Right hindlimb (tissue), 1 donor: Measurements from ENCODE around the gene MAGI2.

Source experiments
- DNase-seq: peaks from one replicate; pipeline ENCODE4 v3.0.0-alpha.2; 2018

The MAGI2 gene

DNA sequence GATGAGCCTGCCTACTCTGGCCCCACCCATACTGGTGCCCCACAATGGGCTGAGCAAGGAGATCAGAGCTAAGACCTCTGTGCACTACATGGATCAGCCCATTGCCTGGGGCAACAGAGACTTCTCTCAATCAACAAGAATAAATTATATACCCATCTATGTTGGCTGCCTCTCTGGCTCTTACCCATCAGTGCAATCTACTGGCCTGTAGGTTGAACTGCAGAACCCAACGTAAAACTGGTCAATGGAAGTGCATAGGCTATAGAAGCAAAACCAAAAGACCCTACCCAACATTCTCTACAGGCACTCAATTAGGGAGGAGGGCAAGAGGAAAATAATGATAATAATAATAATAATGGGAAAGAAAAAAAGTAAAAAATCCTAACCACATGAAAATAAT, 574.3 kb downstream of the MAGI2 start:
- DNase-seq: no peak

GRCh38 chr7:78873117-78873516, 580.4 kb downstream of the MAGI2 start:
- DNase-seq: no peak

DNA sequence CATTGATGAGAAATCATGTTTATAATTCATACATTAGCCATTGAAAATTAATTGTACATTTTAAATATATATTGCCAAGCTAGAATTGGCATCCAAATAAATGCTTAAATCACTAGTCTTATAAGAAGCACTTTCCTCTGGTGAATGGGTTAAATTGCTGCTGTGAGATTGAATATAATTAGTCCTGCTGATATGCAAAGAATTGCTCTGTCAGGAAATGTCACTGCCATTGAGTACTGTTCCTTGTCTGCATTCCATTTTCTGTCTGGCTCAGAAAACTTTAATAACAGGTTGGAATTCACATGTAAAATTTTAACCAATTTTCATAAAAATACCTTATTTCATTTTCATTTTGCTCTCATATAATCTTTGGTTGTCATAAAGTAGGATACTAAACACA, 589.1 kb downstream of the MAGI2 start:
- DNase-seq: no peak

GRCh38 chr7:78863281-78863680, 590.2 kb downstream of the MAGI2 start:
- DNase-seq: no peak

DNA sequence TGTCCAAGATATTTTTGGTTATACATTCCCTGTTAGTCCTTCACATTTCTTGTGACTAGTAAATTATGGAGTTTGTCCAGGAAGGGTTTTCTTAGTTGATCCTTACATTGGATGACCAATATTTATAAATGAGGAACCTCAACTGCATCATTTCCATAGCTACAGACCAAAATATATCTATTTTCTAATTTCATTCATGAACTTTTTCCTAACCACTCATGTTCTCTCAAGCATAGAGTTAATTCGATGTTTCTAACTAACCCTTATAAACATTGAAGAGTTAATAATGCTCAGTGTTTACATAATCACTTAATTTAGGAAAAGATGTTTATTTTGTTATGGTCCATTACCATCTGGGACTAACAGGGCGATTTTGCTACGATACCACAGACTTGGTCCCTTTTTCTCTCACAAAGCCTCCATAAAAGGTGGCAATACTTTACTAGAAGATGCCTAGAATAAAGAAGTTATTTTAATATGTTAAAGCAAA, 591.0 kb downstream of the MAGI2 start:
- no peak for DNase-seq

DNA sequence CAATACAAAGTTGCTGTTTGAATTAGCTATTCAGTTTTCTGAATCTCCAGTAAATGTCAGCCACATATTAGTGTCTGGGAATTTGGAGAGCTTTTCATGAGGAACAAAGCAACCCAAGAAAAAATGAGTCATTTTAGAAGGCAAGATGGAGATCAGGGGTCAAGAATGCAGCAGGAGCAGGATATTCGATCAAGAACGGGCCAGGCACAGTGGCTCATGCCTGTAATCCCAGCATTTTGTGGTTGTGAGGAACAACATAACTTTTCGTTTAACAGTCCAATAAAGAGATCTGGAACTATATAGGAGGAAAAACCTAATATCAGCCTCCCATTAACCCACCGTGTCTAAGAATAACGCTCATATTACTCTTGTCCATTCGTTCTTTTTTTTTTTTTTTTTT, 600.5 kb downstream of the MAGI2 start:
- no peak for DNase-seq

DNA sequence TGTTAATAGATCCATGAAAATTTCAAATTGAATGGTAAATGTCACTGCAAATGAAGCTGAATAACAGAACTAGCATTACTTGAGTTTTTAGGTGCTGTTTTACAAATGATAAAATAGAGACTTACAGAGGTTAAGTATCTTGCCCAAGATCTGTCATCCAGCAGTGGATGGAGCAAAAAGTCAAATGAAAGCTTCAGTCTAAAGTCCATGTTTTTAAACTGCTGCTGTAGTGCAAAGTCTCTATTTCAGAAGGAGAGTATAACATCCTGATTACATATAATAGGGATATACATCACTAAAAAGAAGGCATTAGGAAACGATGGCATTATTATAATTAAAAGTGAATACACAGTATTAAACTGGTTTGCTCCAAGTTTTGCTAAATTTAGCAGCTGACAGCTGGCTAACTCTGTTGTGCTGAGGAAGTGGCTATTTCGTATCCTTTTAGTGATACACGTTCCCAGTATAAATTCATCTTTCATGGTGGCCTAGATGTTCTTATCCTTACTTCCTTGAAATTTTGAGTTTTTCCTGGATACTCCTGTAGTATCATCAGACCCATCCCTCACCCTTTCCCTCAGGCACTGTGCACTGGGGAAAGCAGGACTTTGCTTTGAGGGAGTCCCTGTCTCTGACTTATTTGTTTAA, 603.2 kb downstream of the MAGI2 start:
- DNase-seq: no peak

DNA sequence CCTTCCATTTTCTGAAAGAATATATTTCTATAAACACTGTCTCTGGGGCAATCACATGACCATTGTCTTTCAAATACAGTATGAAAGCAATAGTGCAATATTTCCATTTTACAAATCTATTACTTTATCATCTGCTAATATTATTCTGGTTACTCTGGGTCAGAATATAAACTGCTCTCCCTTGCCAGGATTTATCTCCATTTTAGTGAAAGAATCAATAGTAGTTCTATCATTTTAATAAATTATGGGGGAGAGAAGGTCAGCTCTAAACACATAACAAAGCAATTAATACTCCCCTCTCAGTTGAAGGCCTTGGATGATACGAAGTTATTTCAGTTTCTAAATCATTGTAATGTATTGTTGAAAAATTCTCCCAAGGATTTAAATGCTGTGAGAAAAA, 608.3 kb downstream of the MAGI2 start:
- no peak for DNase-seq

- no peak for DNase-seq
These were observed 611.4 kb downstream of the MAGI2 start for GRCh38 chr7:78842068-78842467.

DNA sequence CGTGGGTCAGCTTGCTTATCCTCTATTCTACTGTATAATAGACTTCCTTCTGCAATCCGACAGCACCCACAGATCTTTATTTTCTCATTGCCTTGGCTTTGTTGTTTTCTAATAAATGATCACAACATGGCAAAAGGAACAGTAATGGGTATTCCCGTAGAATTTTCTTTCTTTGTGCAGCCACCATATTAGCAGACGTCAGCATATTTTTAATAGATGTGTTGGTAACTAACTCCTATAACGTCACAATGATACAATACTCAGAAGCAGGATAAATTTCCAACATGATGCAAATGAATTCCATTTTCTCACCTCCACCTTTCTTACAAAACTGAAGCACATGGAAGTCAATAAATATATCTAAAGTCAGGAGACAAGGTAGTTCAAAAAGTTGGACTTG, 617.6 kb downstream of the MAGI2 start:
- no peak for DNase-seq

DNA sequence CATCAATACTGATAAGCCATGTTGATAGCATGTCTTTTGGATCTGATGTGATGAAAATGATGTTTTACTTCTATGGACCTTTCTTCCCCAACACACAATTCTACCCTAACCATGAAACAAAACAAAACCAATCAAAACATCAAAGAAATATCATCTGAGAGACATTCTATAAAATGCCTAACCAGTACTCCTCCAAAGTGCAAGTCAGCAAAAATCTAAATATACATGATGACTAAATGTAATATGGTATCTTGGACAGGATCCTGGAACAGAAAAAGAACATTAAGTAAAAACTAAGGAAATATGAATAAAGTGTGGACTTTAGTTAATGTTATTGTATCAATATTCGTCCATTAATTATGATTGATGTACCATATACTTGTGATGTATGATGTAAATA, 625.1 kb downstream of the MAGI2 start:
- DNase-seq: no peak

- DNase-seq: no peak
These were observed 649.9 kb downstream of the MAGI2 start for GRCh38 chr7:78803501-78804127.

GRCh38 chr7:78794101-78794500, 659.4 kb downstream of the MAGI2 start:
- DNase-seq: no peak

- DNase-seq: no peak
These were observed 660.8 kb downstream of the MAGI2 start for GRCh38 chr7:78792624-78793023.

DNA sequence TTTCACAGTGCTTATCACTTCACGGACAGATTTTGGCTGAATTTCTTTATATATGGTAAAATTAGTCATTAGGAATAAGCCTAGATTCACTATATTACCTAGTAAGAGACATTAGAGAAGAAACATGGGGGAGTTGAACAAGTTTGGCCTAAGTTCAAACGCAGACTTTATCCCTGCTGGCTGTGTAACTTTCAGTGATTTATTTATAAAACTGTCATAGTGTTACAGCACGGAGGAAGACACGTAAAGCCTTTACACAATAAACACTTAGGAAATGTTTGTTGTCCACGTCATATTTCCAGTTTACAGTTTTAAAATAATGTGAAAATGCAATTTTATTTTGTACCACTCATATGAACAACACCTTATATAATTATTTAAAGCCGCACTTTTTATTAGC, 661.5 kb downstream of the MAGI2 start:
- DNase-seq: no peak

DNA sequence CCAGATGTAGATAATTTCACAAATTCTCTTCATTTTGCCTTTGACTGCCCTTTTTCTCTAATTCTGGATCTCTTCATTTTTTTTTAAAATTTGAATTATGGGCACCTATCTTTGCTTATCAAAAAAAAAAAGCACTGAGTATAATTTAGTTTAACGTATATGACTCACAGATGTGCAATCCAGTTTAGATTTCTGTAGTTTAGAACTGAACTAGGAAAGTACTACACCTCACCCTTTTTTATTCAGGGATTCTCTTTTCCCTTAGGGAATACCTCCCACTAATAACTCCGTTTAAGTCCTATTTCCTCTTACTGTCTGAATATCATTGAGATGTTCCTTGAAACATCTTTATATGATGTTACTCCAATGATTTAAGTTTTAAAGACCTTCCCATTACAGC, 665.0 kb downstream of the MAGI2 start:
- no peak for DNase-seq

GRCh38 chr7:78787854-78788253, 665.6 kb downstream of the MAGI2 start:
- no peak for DNase-seq

GRCh38 chr7:78786055-78786454, 667.4 kb downstream of the MAGI2 start:
- no peak for DNase-seq

DNA sequence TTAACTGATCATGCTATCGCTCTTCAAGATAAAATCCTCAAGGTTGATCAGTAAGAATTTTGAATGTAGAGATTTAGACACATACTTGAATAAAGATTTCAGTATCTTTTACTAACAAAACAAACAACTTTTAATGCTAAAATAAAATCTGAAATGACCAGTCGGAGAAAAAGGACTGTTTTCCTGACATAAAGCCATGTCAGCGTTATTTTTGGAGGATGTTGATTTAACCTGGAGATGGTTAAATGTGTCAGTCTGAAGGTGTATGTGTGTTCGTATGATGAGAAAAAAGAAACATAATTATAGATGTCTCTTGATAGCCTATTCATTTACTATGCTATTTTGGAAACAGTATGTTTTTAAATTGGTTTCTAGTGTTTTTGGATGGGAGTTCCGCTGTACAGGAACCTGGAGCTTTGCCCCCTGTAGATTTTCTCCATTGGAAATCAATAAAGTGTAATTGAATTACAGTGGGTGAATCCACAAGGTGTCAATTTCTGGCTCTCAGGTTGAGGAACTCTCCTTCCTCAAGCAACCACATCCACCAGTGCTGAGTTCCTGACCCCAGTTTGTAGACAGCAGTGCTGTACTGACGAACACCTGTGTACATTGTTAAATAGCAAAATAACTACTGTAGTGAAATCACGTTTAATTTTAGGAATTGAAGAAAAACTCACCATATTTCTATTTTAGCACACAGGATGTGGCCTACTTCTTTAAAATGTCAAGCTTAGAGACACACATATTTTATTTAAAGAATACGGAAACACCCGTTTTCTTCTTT, 670.1 kb downstream of the MAGI2 start:
- no peak for DNase-seq

- DNase-seq: no peak
These were observed 672.9 kb downstream of the MAGI2 start for GRCh38 chr7:78780560-78780959.

DNA sequence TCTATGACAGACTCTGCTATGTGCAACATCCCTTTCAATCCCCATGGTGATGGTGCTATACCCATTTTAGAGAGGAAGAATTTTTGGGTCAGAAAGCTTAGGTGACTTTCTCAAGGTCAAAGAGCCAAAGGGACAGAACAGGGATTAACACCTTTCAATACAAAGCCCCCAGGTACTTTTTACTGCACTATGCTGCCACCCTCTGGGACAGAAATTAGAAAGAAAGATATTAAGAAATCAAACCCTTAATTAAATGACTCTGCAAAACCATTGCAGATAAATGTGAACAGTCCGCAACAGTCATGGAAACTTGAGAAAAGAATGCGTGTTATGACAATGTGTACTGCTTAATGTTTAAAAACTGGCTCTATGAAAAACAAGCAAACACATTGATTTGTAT, 673.7 kb downstream of the MAGI2 start:
- DNase-seq: no peak

- DNase-seq: no peak
These were observed 675.6 kb downstream of the MAGI2 start for GRCh38 chr7:78777829-78778228.

GRCh38 chr7:78770422-78771410, 682.8 kb downstream of the MAGI2 start:
- DNase-seq: peak; percentile 36
